ENCODE results near the gene CCDC192.
A peak's percentile ranks its signal among the peaks of the same experiment; 100 is the strongest.

CCDC192 gene

GRCh38 chr5:127920936-127921335, 217.7 kb downstream of the CCDC192 start:
- no peak for DNase-seq (ENCODE audit: low read depth in 2 of 2)

GRCh38 chr5:127922603-127923002, 219.4 kb downstream of the CCDC192 start:
- no peak for DNase-seq (ENCODE audit: low read depth in 2 of 2)

- no peak for DNase-seq (ENCODE audit: low read depth in 2 of 2)
Measured at GRCh38 chr5:127923804-127924570, 220.8 kb downstream of the CCDC192 start.

- DNase-seq (ENCODE audit: low read depth in 2 of 2) = no peak
Measured at GRCh38 chr5:127924606-127925005, 221.4 kb downstream of the CCDC192 start.

- no peak for DNase-seq (ENCODE audit: low read depth in 2 of 2)
Measured at GRCh38 chr5:127925916-127926315, 222.7 kb downstream of the CCDC192 start.

GRCh38 chr5:127926974-127927373, 223.8 kb downstream of the CCDC192 start:
- no peak for DNase-seq (ENCODE audit: low read depth in 2 of 2)

- no peak for DNase-seq (ENCODE audit: low read depth in 2 of 2)
Measured at GRCh38 chr5:127928053-127928452, 224.9 kb downstream of the CCDC192 start.

- no peak for DNase-seq (ENCODE audit: low read depth in 2 of 2)
Measured at GRCh38 chr5:127930311-127930710, 227.1 kb downstream of the CCDC192 start.

- DNase-seq (ENCODE audit: low read depth in 2 of 2) = no peak
Measured at GRCh38 chr5:127931396-127931795, 228.2 kb downstream of the CCDC192 start.

- no peak for DNase-seq (ENCODE audit: low read depth in 2 of 2)
Measured at GRCh38 chr5:127933348-127933747, 230.2 kb downstream of the CCDC192 start.

GRCh38 chr5:127934791-127935256, 231.6 kb downstream of the CCDC192 start:
- DNase-seq (ENCODE audit: low read depth in 2 of 2) = no peak

GRCh38 chr5:127935398-127935797, 232.2 kb downstream of the CCDC192 start:
- DNase-seq (ENCODE audit: low read depth in 2 of 2) = no peak

GRCh38 chr5:127936439-127936972, 233.3 kb downstream of the CCDC192 start:
- DNase-seq (ENCODE audit: low read depth in 2 of 2) = peak in 1 of 2 donors; percentile 4

- DNase-seq (ENCODE audit: low read depth in 2 of 2) = no peak
Measured at GRCh38 chr5:127938746-127939145, 235.6 kb downstream of the CCDC192 start.

GRCh38 chr5:127940854-127941253, 237.7 kb downstream of the CCDC192 start:
- DNase-seq (ENCODE audit: low read depth in 2 of 2) = no peak

GRCh38 chr5:127941646-127942045, 238.5 kb downstream of the CCDC192 start:
- no peak for DNase-seq (ENCODE audit: low read depth in 2 of 2)

- DNase-seq (ENCODE audit: low read depth in 2 of 2) = no peak
Measured at GRCh38 chr5:127942246-127943060, 239.3 kb downstream of the CCDC192 start.

- DNase-seq (ENCODE audit: low read depth in 2 of 2) = no peak
Measured at GRCh38 chr5:127943061-127943371, 239.8 kb downstream of the CCDC192 start.

GRCh38 chr5:127944125-127944524, 240.9 kb downstream of the CCDC192 start:
- no peak for DNase-seq (ENCODE audit: low read depth in 2 of 2)

- DNase-seq (ENCODE audit: low read depth in 2 of 2) = no peak
Measured at GRCh38 chr5:127947941-127948340, 244.8 kb downstream of the CCDC192 start.

GRCh38 chr5:127950707-127951391, 247.7 kb downstream of the CCDC192 start:
- DNase-seq (ENCODE audit: low read depth in 2 of 2) = no peak

- DNase-seq (ENCODE audit: low read depth in 2 of 2) = no peak
Measured at GRCh38 chr5:127951791-127952190, 248.6 kb downstream of the CCDC192 start.

Data from stimulated activated CD4-positive, alpha-beta T cell treated with anti-CD3 and anti-CD28 coated beads, Interleukin-4, amount 100 ng/mL, for 48 hours (primary cell).